ENCODE data around the gene BRAT1. TPM values are rescaled to one million over a fixed set of nuclear protein-coding genes. Genes with fewer than 3 reads are reported as not detected.

BRAT1 gene
- total RNA-seq, 6 experiments from 2014 or later = 11.1 to 25.9 (median 14.8) TPM

GRCh38 chr7:2508327-2509215, 46.8 kb downstream of the BRAT1 start:
- no peak for TF ChIP-seq POLR2A (IDR thresholded peaks at IDR 0.05)
- no peak for TF ChIP-seq CTCF (IDR thresholded peaks at IDR 0.05)
- H3K4me1 ChIP-seq = peaks cover 0 to 4% (median 0%) of the 10 kb centered on the region in 4 donors
- DNase-seq (peak in 2 of 3 donors; percentile 70 to 76), ATAC-seq (peak; percentile 21 to 57 (median 50))
- no peaks in the 10 kb centered on the region for H3K27me3 ChIP-seq
- no peaks in the 10 kb centered on the region for H3K36me3 ChIP-seq
- 30% methylated on average over 2 of the region's 43 CpGs for WGBS (ENCODE audit: insufficient coverage, low coverage, low lambda C conversion rate, missing lambda C conversion rate)
- no peak overlapping the region for H3K4me3 ChIP-seq
- intact Hi-C loops (cut with DNase I) = no loop called here
- no peaks in the 10 kb centered on the region for H3K9me3 ChIP-seq
- peak overlapping the region in 2 of 3 donors; percentile 24 to 25 for H3K27ac ChIP-seq

- H3K27ac ChIP-seq = peak overlapping the region in 1 of 3 donors; percentile 25
- DNase-seq = no peak
- no peaks in the 10 kb centered on the region for H3K9me3 ChIP-seq
These were observed 47.4 kb downstream of the BRAT1 start for GRCh38 chr7:2507917-2508306.

GRCh38 chr7:2507208-2507916, 48.0 kb downstream of the BRAT1 start:
- intact Hi-C loops (cut with DNase I) = no loop called here
- H3K9me3 ChIP-seq = no peaks in the 10 kb centered on the region
- no peak overlapping the region for H3K4me3 ChIP-seq
- 78% methylated on average over 12 of the region's 26 CpGs for WGBS (ENCODE audit: insufficient coverage, low coverage, low lambda C conversion rate, missing lambda C conversion rate)
- TF ChIP-seq POLR2A (IDR thresholded peaks at IDR 0.05) (no peak), CTCF (IDR thresholded peaks at IDR 0.05) (no peak)
- no peak overlapping the region for H3K27ac ChIP-seq
- ATAC-seq = no peak
- H3K4me1 ChIP-seq = peaks cover 0 to 4% (median 0%) of the 10 kb centered on the region in 4 donors
- no peak for DNase-seq
- no peaks in the 10 kb centered on the region for H3K27me3 ChIP-seq
- no peaks in the 10 kb centered on the region for H3K36me3 ChIP-seq

More at GRCh38 chr7:2507917-2508306, 47.4 kb downstream of the BRAT1 start:
- Histone ChIP-seq H3K4me1 (peaks cover 0 to 4% (median 0%) of the 10 kb centered on the region in 4 donors), H3K27me3 (no peaks in the 10 kb centered on the region), H3K4me3 (no peak overlapping the region), H3K36me3 (no peaks in the 10 kb centered on the region)
- ATAC-seq = no peak
- WGBS (ENCODE audit: insufficient coverage, low coverage, low lambda C conversion rate, missing lambda C conversion rate) = no CpG with 5 or more reads among the region's 6 CpGs
- intact Hi-C loops (cut with DNase I) = no loop called here
- no peak for TF ChIP-seq POLR2A (IDR thresholded peaks at IDR 0.05)
- TF ChIP-seq CTCF (IDR thresholded peaks at IDR 0.05) = no peak

GRCh38 chr7:2505401-2505800, 49.9 kb downstream of the BRAT1 start:
- Histone ChIP-seq H3K27ac (no peak overlapping the region), H3K4me1 (no peaks in the 10 kb centered on the region), H3K9me3 (no peaks in the 10 kb centered on the region), H3K27me3 (no peaks in the 10 kb centered on the region), H3K36me3 (no peaks in the 10 kb centered on the region), H3K4me3 (no peak overlapping the region)
- ATAC-seq = no peak
- WGBS (ENCODE audit: insufficient coverage, low coverage, low lambda C conversion rate, missing lambda C conversion rate) = no CpG with 5 or more reads among the region's 14 CpGs
- intact Hi-C loops (cut with DNase I) = no loop called here
- TF ChIP-seq CTCF (IDR thresholded peaks at IDR 0.05) (no peak), POLR2A (IDR thresholded peaks at IDR 0.05) (no peak)
- no peak for DNase-seq
